SH-SY5Y (cell line): ENCODE results near the gene NKAPL.

Source experiments
- GATA2 ChIP-seq: IDR thresholded peaks from 2 replicates; pipeline ENCODE4 v1.6.1; 2011; ENCODE audit warnings: mild to moderate bottlenecking, low read depth, low read length
- GATA3 ChIP-seq: IDR thresholded peaks from 2 replicates; pipeline ENCODE4 v1.6.1; 2011; ENCODE audit warnings: low read depth, mild to moderate bottlenecking, low read length, moderate library complexity

- TF ChIP-seq GATA2 (no peak), GATA3 (no peak)
Measured at GRCh38 chr6:28235912-28236452, 23.1 kb upstream of the NKAPL start.
